Measurements from ENCODE around the gene P2RY11.

The P2RY11 gene

GRCh38 chr19:10111405-10111811 is at the start of gene P2RY11:
P2RY11 (plus strand) TSS chr19:10111693; CDS start chr19:10111722, 29 bp downstream.
- peak; percentile 61 to 78 (median 72) for DNase-seq

GRCh38 chr19:10061717-10062310 is 49.7 kb upstream of the P2RY11 start:
- no peak for DNase-seq

DNA sequence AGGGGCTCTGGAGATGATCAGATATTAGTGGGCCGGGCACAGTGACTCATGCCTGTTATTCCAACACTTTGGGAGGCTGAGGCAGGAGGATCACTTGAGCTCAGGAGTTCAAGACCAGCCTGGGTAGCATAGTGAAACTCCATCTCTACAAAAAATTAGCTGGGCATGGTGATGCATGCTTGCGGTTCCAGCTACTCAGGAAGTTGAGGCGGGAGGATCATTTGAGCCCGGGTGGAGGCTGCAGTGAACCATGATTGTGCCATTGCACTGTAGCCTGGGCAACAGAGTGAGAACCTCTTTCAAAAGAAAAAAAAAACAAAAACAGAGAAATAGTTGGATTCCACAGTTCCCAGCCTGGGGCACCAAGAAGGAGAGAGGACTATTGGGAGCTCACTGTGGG is 43.3 kb upstream of the P2RY11 start:
- DNase-seq = no peak

- no peak for DNase-seq
These were observed 42.4 kb upstream of the P2RY11 start for GRCh38 chr19:10069046-10069445.

DNA sequence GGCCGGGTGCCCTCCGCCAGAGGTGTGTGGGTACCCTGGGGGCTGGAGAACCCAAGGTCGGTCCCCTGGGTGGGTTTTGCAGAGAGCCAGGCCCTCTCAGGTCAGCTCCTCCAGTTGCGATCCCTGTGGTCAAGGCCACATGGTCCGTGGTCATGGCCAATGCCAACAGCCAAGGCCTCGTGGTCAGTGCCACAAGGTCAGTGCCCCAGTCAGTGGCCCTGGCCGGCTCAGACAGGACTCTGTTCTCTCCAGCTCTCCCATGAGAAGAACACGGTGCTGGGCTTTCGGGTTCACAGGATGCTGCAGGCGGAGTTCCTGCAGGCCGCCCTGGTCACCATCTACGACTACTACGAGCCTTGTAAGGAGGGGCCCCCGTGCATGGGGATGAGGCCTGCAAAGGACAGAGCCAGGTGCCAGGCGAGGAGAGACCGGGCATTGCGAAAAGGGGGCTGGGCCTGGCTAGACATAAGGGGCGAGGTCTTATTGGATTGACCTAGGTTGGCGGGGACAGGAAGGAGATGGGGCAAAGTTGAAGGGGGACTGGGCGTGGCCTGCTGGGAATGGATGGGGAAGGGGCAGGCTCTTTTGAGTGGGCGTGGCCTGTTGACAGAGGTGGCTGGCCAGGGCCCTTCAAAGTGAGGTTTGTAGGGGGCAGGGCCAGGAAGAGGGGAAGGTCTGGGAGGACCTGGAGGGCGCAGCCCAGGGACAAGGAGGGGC is 40.6 kb upstream of the P2RY11 start:
- no peak for DNase-seq

DNA sequence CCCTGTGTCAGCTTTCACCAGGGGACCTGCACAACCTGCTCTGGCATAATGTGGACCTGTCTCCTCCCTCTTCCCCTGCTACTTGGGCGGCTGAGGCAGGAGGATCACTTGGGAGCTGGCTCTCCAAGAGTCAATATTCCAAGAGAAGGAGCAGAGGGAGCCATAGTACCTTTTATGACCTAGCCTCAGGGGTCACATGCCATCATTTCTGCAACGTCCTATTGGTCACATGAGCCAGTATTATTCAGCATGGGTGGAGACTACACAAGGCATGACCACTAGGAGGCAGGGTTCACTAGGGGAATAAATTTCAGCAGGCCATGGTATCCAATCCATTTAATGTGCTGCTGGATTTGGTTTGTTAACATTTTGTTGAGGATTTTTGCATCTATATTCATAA is 37.3 kb upstream of the P2RY11 start:
- peak; percentile 38 to 40 (median 39) for DNase-seq

DNA sequence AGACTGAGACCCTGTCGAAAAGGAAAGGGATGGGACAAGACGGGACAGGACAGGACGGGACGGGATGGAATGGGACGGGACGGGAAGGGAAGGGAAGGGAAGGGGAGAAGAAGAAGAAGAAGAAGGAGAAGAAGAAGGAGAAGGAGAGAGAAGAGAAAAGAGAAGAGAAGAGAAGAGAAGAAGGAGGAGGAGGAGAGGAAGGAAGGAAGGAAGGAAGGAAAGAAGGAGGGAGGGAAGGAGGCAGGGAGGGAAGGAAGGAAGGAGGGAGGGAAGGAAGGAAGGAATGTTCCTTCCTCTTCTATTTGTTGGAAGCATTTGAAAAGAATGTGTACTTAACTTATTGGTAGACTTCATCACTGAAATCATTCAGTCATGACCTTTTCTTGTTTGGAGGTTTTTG is 35.0 kb upstream of the P2RY11 start:
- no peak for DNase-seq

DNA sequence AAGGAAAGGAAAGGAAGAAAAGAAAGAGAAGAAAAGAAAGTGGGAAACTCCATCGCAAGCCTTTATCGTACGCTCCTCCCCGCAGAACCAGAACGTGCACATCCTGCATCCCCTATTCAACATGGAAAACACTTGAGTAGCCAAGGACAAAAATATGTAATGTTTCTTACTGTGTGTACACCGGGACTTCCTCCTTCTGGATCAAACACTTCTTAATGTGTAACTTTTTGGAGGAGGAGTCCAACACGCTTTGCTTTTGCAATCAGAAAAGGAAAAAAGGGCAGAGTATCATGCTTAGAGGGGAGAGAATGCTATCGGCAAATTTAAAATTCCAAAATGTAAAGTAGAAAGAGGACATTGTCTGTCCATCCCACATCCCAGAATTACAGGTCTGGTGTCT is 33.2 kb upstream of the P2RY11 start:
- DNase-seq = no peak

DNA sequence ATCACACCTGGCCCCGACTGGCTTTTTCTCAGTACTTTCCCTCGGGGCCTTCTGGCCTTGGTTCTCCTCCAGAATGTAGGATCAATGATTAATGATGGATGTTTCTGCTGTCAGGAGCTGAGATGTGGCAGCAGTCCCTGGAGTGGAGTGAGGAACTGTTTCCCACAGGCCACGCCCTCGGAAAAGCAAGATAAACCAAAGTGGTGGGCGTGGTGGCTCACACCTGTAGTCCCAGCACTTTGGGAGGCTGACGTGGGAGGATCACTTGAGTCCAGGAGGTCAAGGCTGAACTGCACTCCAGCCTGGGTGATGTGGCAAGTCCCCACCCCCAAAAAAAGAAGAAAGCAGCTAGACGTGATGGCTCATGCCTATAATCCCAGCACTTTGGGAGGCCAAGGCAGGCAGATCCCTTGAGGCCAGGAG is 32.5 kb upstream of the P2RY11 start:
- no peak for DNase-seq

- no peak for DNase-seq
These were observed 27.6 kb upstream of the P2RY11 start for GRCh38 chr19:10083911-10084310.

DNA sequence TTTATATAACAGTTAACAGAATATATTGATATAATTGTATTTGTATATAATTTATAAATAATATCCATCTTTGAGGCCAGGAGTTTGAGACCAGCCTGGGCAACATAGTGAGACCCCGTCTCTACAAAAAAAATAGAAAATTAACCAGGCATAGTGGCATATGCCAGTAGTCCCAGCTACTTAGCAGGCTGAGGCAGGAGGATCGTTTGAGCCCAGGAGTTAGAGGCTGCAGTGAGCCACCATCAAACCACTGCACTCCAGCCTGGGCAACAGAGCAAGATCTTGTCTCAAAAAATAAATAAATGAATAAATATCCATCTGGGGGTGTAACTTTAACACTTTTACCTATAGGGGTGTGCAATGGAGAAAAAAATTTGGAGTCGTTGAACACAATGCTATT is 26.7 kb upstream of the P2RY11 start:
- no peak for DNase-seq

DNA sequence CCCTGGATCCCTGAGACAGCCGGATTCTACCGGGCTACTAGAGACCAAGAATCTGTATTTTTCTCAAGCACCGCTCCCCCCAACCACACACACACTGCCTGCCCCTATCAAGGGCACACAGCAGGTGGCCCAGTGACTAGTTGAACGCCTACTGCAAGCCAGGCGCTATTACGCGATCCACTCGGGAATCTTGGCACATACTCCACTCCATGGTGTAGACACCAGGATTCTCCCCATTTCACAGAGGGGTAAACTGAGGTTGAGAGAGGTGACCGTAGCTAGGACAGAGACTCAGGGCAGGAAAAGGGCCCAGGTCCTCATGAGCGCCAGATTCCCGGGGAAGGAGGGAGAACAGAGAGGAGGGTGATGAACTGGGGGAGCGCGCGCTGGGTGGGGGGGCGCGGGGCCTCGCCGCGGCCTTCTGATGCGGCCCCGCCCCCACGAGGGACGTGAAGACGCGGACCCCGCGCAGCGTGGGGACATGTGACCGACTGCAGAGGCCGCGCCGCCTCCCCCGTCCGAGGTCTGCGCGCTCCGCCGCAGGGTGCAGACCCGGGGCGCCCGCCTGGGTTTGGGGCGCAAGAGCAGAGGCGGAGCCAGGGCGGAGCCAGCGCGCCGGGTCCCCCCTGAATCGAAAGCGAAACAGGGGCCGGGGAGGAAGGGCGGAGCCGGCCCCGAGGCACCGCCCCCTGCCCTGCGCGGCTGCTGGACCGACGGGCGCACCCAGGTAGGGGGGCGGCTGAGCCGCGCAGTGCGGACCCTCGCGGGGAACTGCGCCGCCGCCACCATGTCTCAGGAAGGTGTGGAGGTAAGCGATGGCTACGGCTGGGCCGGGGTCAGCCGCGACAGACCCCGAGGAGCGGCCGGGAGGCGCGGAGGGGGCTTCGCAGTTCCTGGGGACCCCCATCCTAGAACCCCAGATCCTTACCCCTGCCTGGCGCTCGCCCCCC is 25.6 kb upstream of the P2RY11 start, which contains the start of gene SHFL:
TSS of gene SHFL (plus strand) at position 677 of the 950 bp plus-strand sequence. CDS start at position 788, 111 bp downstream.
- DNase-seq = peak; percentile 86 to 96 (median 91)

DNA sequence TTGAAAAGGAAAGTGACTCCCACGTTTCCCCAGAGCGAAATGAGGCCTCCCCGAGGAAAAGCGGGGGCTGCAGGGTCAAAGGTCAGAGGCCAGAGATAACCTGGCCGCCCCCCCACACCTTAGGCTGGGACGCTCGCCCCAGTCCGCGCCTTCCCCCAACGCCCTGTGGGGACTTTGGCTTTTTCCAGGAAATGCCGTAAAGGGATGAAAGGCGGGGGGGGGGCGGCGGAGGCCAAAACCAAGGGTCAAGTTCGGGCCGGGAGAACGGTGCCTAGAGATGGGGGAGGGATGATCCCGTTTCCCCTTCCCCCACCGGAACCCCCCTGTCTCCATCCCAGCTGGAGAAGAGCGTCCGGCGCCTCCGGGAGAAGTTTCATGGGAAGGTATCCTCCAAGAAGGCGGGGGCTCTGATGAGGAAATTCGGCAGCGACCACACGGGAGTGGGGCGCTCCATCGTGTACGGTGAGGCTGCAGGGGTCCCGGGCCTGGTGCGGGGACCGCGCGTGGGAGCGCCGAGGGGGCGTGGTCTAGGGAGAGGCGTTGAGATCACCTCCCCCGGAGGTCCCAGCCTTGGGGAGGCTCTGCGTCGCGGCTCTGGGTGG is 24.8 kb upstream of the P2RY11 start:
- DNase-seq = peak; percentile 30 to 60 (median 38)

GRCh38 chr19:10087296-10088061 is 24.0 kb upstream of the P2RY11 start:
- DNase-seq = no peak

GRCh38 chr19:10088949-10089554 is 22.4 kb upstream of the P2RY11 start:
- DNase-seq = no peak

- DNase-seq = no peak
These were observed 21.6 kb upstream of the P2RY11 start for GRCh38 chr19:10089801-10090375.

DNA sequence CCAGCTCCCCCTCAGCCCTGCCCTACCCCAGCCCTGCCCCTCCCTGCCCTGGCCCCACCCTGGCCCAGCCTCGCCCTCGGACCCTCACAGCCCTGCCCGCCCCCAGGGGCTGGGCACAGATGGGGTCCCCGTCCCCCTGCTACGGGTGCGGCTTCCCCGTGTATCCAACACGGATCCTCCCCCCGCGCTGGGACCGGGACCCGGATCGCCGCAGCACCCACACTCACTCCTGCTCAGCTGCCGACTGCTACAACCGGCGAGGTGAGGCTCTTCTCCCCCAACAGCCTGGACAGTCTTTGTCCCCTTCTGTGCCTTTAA is 20.2 kb upstream of the P2RY11 start:
- DNase-seq = no peak

DNA sequence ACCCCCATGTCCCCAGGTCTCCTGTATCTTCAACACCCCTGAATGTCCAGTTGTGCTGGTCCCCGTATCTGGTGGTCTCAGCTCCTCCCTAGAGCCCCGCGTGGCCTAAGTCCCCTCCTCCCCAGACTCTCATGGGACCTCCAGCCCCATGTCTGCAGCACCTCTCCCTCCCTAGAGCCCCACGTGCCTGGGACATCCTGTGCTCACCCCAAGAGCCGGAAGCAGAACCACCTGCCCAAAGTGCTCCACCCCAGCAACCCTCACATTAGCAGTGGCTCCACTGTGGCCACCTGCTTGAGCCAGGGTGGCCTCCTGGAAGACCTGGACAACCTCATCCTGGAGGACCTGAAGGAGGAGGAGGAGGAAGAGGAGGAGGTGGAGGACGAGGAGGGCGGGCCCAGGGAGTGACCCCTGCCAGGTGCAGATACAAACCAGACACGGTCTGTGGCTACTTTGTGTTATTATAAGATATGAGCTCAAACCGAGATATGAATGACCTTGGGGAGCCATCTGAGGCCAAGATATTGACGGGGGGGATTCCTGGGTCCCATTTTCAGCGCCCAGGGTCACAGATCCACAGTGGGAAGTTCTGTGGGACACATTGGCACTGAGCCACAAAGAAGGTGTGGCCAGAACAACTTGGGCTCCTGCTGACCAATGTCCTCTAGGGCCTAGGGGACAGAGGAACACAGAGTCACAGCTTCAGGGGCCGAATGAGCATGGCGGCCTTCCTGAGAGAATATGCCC is 19.4 kb upstream of the P2RY11 start:
- no peak for DNase-seq

DNA sequence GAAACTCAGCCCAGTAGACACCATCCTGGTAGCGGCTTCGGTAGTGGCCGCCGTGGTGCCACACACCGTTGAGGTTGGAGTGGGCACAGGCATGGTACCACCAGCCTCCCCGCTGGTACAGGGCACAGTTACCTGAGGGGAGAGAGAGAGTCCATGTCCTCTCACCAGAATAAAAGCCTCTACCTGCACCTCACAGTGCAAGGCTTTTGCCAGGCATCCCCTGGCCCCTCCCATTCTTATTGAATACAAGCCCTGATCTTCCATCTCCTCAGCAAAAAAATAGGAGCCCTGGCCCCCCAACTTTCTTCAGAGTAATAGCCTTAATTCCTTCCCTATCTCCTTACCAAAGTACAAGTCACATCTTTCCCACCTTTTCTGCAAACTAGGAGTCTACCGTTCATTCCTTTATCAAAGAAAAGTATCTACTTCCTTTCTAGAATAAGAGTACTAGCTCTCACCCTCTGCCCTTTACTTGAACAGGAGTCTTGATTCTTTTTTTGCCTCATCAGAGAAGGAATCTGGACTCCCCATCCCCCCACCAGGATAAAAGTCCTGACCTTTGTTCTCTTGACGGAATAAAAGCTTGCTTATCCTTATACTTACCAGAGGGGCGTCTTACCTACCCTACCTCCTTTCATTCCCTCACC is 18.7 kb upstream of the P2RY11 start:
- no peak for DNase-seq
